Right lobe of liver (tissue), 6 donors: ENCODE data around the gene ST6GALNAC1. TPM values are rescaled to one million over a fixed set of nuclear protein-coding genes. Genes with fewer than 3 reads are reported as not detected.

Experiments
- ATAC-seq, 4 donors: fragments of 200-7000 bp; cut with Tn5 transposase; one replicate each; pipeline ENCODE4 v1.9.1; 2020; ENCODE audit warnings: mild to moderate bottlenecking in 4 of 4, moderate library complexity in 4 of 4
- DNase-seq, 3 donors: peaks; one replicate each; pipeline ENCODE4 v3.0.0-alpha.2; 2020
- H3K27ac ChIP-seq, 3 donors: fragments of 200-600 bp; one replicate each; pipeline ENCODE4 v1.8.0; 2022
- H3K27me3 ChIP-seq, 2 donors: fragments of 200-600 bp; one replicate each; pipeline ENCODE4 v1.8.0; 2022
- H3K36me3 ChIP-seq, 4 donors: fragments of 200-600 bp; sonication (generic) in 1 of 4; one replicate each; pipeline versions ENCODE4 v1.5.1 to v1.8.0; 2017 to 2022; ENCODE audit warnings: control low read depth in 1 of 4
- H3K4me1 ChIP-seq, 4 donors: fragments of 200-600 bp; sonication (generic) in 1 of 4; one replicate each; pipeline versions ENCODE4 v1.5.1 to v1.8.0; 2017 to 2022; ENCODE audit warnings: control low read depth in 1 of 4
- H3K4me3 ChIP-seq, 3 donors: fragments of 200-600 bp; one replicate each; pipeline ENCODE4 v1.8.0; 2022
- H3K9me3 ChIP-seq, 4 donors: fragments of 200-600 bp; sonication (generic) in 1 of 4; one replicate each; pipeline versions ENCODE4 v1.5.1 to v1.8.0; 2017 to 2022; ENCODE audit warnings: control low read depth in 1 of 4
- CTCF ChIP-seq, 4 donors: fragments of 200-600 bp in 3 of 4; fragments of 450-650 bp in 1 of 4; IDR thresholded peaks; one replicate each; pipeline versions ENCODE4 v1.5.1 to v1.8.0; 2016 to 2022; ENCODE audit warnings: antibody characterized with exemption in 4 of 4, mild to moderate bottlenecking in 2 of 4
- POLR2A ChIP-seq: fragments of 450-650 bp; IDR thresholded peaks from one replicate; pipeline ENCODE4 v1.6.1; 2017; ENCODE audit warnings: antibody characterized with exemption, mild to moderate bottlenecking
- WGBS: methylation state at CpG from one replicate; pipeline ENCODE4 v1.1.6; 2018; ENCODE audit warnings: low coverage, low lambda C conversion rate; ENCODE audit not compliant: insufficient coverage; ENCODE audit errors: missing lambda C conversion rate; 5-methylcytosine and 5-hydroxymethylcytosine counted together
- intact Hi-C, 2 donors: fragments of 100-400 bp; cut with DNase I; formaldehyde crosslinking; loops; one replicate each; pipeline versions ENCODE4 v1.11.2 to v1.14.1; 2022
- total RNA-seq, 6 experiments: library from RNA; depleted of rRNA in 2 of 6; stranded (reverse); fragments of >200 nt in 2 of 6; fragmentation: NEBNext Ultra II Directional in 3 of 6; extraction: Animal tissue kit (Norgen Biotek cat#: 25700) in 3 of 6; gene quantifications; one replicate each; pipeline versions ENCODE4 v1.1.0 to v1.2.4, GENCODE V29; 2016 to 2023
- donor health status: DM: no; HTN: yes; CAD: no.
- donor health status: DM: no; HTN: no; CAD: no.
- donor health status: DM: no; HTN: no; CAD: no.
- donor health status: DM: no; HTN: yes; CAD: no.
- donor health status: DM: no; HTN: yes; CAD: no.

Gene ST6GALNAC1
- total RNA-seq, 6 experiments from 2014 or later, result 0.42 to 1.4 (median 0.62) TPM; not detected in 3

- Histone ChIP-seq H3K27me3 (no peaks in the 10 kb centered on the region), H3K9me3 (no peaks in the 10 kb centered on the region), H3K4me1 (no peaks in the 10 kb centered on the region), H3K4me3 (no peak overlapping the region), H3K27ac (no peak overlapping the region), H3K36me3 (no peaks in the 10 kb centered on the region)
- TF ChIP-seq POLR2A, result no peak
- no peak for TF ChIP-seq CTCF (IDR thresholded peaks at IDR 0.05)
- ATAC-seq, result no peak
- 78% methylated on average over 4 of the region's 12 CpGs for whole genome bisulfite sequencing
- intact Hi-C loops, result no loop called here
- DNase-seq, result no peak
These were observed 38.7 kb upstream of the ST6GALNAC1 start for GRCh38 chr17:76682296-76682695.

- intact Hi-C loops, result no loop called here
- 42% methylated on average over 6 of the region's 16 CpGs for WGBS
- ATAC-seq (peak; percentile 60 to 73 (median 66)), DNase-seq (peak in 1 of 3 donors; percentile 58)
- H3K27me3 ChIP-seq, result no peaks in the 10 kb centered on the region
- H3K9me3 ChIP-seq, result no peaks in the 10 kb centered on the region
- no peak overlapping the region for H3K4me3 ChIP-seq
- H3K4me1 ChIP-seq, result no peaks in the 10 kb centered on the region
- no peak overlapping the region for H3K27ac ChIP-seq
- TF ChIP-seq POLR2A (no peak), CTCF (IDR thresholded peaks at IDR 0.05) (peak; percentile 60 to 70 (median 62))
- no peaks in the 10 kb centered on the region for H3K36me3 ChIP-seq
These were observed 37.9 kb upstream of the ST6GALNAC1 start for GRCh38 chr17:76681222-76682137.

GRCh38 chr17:76679239-76679638 lies 35.7 kb upstream of the ST6GALNAC1 start:
- Histone ChIP-seq H3K4me1 (no peaks in the 10 kb centered on the region), H3K36me3 (no peaks in the 10 kb centered on the region), H3K4me3 (no peak overlapping the region), H3K27me3 (no peaks in the 10 kb centered on the region), H3K27ac (no peak overlapping the region), H3K9me3 (no peaks in the 10 kb centered on the region)
- DNase-seq, result no peak
- TF ChIP-seq CTCF (IDR thresholded peaks at IDR 0.05) (no peak), POLR2A (no peak)
- intact Hi-C loops, result no loop called here
- 36% methylated on average over 1 of the region's 1 CpG for WGBS
- ATAC-seq, result no peak

- Histone ChIP-seq H3K9me3 (no peaks in the 10 kb centered on the region), H3K27me3 (no peaks in the 10 kb centered on the region), H3K36me3 (no peaks in the 10 kb centered on the region), H3K4me3 (no peak overlapping the region), H3K4me1 (no peaks in the 10 kb centered on the region), H3K27ac (no peak overlapping the region)
- peak in 2 of 4 donors; percentile 27 to 31 for ATAC-seq
- intact Hi-C loops, result no loop called here
- no peak for DNase-seq
- TF ChIP-seq CTCF (IDR thresholded peaks at IDR 0.05) (no peak), POLR2A (no peak)
- WGBS, result 78% methylated on average over 6 of the region's 12 CpGs
These were observed 34.8 kb upstream of the ST6GALNAC1 start for GRCh38 chr17:76678330-76678729.
